Fibroblast of lung (primary cell): ENCODE measurements around the gene CFD. TPM values are rescaled to one million over a fixed set of nuclear protein-coding genes. Genes with fewer than 3 reads are reported as not detected.
"Not testable (repeated sequence)": the region's sequence is repeated elsewhere in the genome, so short reads cannot be mapped to it uniquely, and the experiment has no call there.

ENCODE experiments used
- DNase-seq, 2 donors: peaks; one replicate each; pipeline versions ENCODE4 v3.0.0 to v3.0.0-alpha.2; 2010; ENCODE audit warnings: low read depth in 2 of 2
- H2AFZ ChIP-seq: 2 replicates; pipeline ENCODE4 v1.5.1; 2012; ENCODE audit warnings: low read length, control low read depth, inconsistent platforms
- H3K27ac ChIP-seq: 2 replicates; pipeline ENCODE4 v1.5.1; 2011; ENCODE audit warnings: low read length, control low read depth; ENCODE audit not compliant: insufficient read depth
- H3K27me3 ChIP-seq: 2 replicates; pipeline ENCODE4 v1.5.1; 2011; ENCODE audit warnings: mild to moderate bottlenecking, low read length; ENCODE audit not compliant: control insufficient read depth, insufficient read depth
- H3K36me3 ChIP-seq: 2 replicates; pipeline ENCODE4 v1.5.1; 2011; ENCODE audit warnings: low read length; ENCODE audit not compliant: control insufficient read depth, insufficient read depth
- H3K4me1 ChIP-seq: 2 replicates; pipeline ENCODE4 v1.5.1; 2011; ENCODE audit warnings: low read length; ENCODE audit not compliant: control insufficient read depth, insufficient read depth; ENCODE audit errors: extremely low read depth
- H3K4me2 ChIP-seq: 2 replicates; pipeline ENCODE4 v1.5.1; 2011; ENCODE audit warnings: low read length, control low read depth; ENCODE audit not compliant: insufficient read depth; ENCODE audit errors: extremely low read depth
- H3K4me3 ChIP-seq, 4 experiments: fragments of 200-600 bp in 1 of 4; sonication (generic) in 1 of 4; replicated peaks in 1 of 4; 2 replicates each; pipeline ENCODE4 v1.5.1; 2011 to 2016; ENCODE audit warnings: low read length in 4 of 4, low read depth in 3 of 4, mild to moderate bottlenecking in 3 of 4, control low read depth in 2 of 4, inconsistent platforms in 1 of 4, mixed read lengths in 1 of 4; ENCODE audit not compliant: insufficient read depth in 1 of 4; ENCODE audit errors: control extremely low read depth in 1 of 4
- H3K79me2 ChIP-seq: 2 replicates; pipeline ENCODE4 v1.5.1; 2012; ENCODE audit warnings: mild to moderate bottlenecking, low read length, inconsistent platforms; ENCODE audit not compliant: control insufficient read depth, insufficient read depth
- H3K9ac ChIP-seq: 2 replicates; pipeline ENCODE4 v1.5.1; 2011; ENCODE audit warnings: mild to moderate bottlenecking, low read length, control low read depth; ENCODE audit not compliant: insufficient read depth
- H3K9me3 ChIP-seq: 2 replicates; pipeline ENCODE4 v1.5.1; 2012; ENCODE audit warnings: low read depth, low read length; ENCODE audit not compliant: control insufficient read depth, insufficient read depth
- H4K20me1 ChIP-seq: 2 replicates; pipeline ENCODE4 v1.5.1; 2011; ENCODE audit warnings: low read length; ENCODE audit not compliant: control insufficient read depth, insufficient read depth; ENCODE audit errors: extremely low read depth
- EZH2 ChIP-seq: IDR thresholded peaks from 2 replicates; pipeline ENCODE4 v1.5.1; 2012; ENCODE audit warnings: low read length, control low read depth, mild to moderate bottlenecking; ENCODE audit errors: missing control alignments
- polyA plus RNA-seq, 2 donors: library from polyadenylated mRNA; depleted of rRNA in 1 of 2; stranded (reverse) in 1 of 2; unstranded in 1 of 2; fragments of >200 nt; gene quantifications; 2 replicates each; pipeline ENCODE4 v1.2.1, GENCODE V29; 2011 to 2012; ENCODE audit warnings: missing spikeins in 1 of 2
- total RNA-seq: library from RNA; depleted of rRNA; stranded (reverse); fragments of >200 nt; gene quantifications from 2 replicates; pipeline ENCODE4 v1.2.1, GENCODE V29; 2014
- TF ChIP-seq, protein P1 (sequence below), 2 donors: IDR thresholded peaks in 1 of 2; conservative IDR thresholded peaks in 1 of 2; 1 replicate in 1 of 2; 2 replicates in 1 of 2; pipeline ENCODE4 v1.5.1; 2011 to 2012; ENCODE audit warnings: low read length in 2 of 2, control low read depth in 1 of 2, inconsistent platforms in 1 of 2, low read depth in 1 of 2, mild to moderate bottlenecking in 1 of 2

CFD gene
- total and polyA plus RNA-seq, 2 donors (not counting 1 experiment from before 2014, with no cell fraction given) = 1.00 to 18.8 TPM

DNA sequence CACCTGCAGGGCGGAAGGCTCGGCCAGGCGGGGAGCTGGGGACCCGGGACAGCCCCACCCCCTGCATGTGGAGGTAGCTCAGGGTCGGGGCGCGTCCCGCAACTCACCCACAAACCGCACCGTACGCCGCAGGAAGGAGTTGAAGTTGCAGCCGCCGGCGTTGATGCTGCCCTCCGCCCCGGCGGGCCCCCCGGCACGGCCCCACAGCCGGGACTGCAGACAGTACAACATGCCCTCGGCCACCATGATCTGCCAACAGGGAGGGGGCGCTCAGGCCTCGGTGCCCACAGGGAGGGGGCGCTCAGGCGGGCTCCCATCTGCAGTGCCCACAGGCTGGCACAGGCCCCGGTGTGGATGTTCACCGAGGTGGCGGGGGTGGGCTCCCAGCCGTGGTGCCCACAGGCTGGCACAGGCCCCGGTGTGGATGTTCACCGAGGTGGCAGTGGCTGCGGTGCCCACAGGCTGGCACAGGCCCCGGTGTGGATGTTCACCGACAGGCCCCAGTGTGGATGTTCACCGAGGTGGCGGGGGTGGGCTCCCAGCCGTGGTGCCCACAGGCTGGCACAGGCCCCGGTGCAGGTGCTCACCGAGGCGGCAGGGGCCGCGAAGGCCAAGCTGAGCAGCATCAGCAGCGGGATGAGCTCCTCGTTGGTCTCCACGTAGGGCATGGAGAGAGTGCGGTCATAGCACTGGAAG is 44.2 kb upstream of the CFD start:
- H4K20me1 ChIP-seq = no peaks in the 10 kb centered on the region

DNA sequence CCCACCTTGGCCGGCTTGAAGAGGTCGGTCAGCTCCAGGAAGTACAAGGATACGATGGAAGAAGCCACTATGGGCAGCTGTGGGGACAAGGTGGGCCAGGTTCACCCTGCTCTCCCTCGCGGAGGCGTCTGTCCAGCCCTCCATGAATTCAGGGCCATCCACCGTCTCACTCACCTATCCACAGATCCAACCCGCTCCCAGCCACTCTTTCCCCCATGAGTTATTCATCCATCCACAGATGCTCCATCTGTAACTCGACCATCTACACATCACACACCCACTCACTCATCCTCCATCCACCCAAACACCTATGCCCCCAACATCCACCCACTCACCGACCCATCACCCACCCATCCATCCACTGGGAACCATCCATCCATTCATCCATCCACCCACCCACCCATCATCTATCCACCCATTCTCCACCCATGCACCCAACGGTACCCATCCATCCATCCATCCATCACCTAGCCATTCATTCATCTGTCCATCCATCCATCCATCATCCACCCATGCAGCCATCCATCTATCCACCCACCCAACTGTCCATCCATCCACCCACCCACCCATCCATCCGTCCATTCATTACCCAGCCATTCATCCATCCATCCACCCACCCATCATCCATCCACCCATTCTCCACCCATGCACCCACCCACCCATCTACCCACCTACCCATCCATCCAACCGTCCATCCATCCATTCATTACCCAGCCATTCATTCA is 43.5 kb upstream of the CFD start:
- no peak overlapping the region for H3K4me3 ChIP-seq
- no peaks in the 10 kb centered on the region for H3K79me2 ChIP-seq
- no peak overlapping the region for H3K4me2 ChIP-seq
- TF ChIP-seq EZH2 = no peak
- TF ChIP-seq, protein P1, sequence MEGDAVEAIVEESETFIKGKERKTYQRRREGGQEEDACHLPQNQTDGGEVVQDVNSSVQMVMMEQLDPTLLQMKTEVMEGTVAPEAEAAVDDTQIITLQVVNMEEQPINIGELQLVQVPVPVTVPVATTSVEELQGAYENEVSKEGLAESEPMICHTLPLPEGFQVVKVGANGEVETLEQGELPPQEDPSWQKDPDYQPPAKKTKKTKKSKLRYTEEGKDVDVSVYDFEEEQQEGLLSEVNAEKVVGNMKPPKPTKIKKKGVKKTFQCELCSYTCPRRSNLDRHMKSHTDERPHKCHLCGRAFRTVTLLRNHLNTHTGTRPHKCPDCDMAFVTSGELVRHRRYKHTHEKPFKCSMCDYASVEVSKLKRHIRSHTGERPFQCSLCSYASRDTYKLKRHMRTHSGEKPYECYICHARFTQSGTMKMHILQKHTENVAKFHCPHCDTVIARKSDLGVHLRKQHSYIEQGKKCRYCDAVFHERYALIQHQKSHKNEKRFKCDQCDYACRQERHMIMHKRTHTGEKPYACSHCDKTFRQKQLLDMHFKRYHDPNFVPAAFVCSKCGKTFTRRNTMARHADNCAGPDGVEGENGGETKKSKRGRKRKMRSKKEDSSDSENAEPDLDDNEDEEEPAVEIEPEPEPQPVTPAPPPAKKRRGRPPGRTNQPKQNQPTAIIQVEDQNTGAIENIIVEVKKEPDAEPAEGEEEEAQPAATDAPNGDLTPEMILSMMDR (conservative IDR thresholded peaks at IDR 0.05 in 1 of 2, IDR thresholded peaks at IDR 0.05 in 1 of 2; ENCODE audit: low read depth in 1 of 2, low read length in 2 of 2) = no peak
- H3K36me3 ChIP-seq = peaks cover 24% of the 10 kb centered on the region
- H3K27me3 ChIP-seq = no peaks in the 10 kb centered on the region
- no peak overlapping the region for H3K27ac ChIP-seq
- no peak for DNase-seq
- no peak overlapping the region for H3K9ac ChIP-seq
- no peaks in the 10 kb centered on the region for H3K4me1 ChIP-seq
- no peaks in the 10 kb centered on the region for H3K9me3 ChIP-seq
- no peaks in the 10 kb centered on the region for H4K20me1 ChIP-seq
- no peak overlapping the region for H2AFZ ChIP-seq

More for the DNA sequence above, 44.2 kb upstream of the CFD start:
- Histone ChIP-seq H3K27ac (no peak overlapping the region), H3K4me2 (no peak overlapping the region), H3K79me2 (peaks cover 2% of the 10 kb centered on the region), H3K27me3 (no peaks in the 10 kb centered on the region), H3K9me3 (no peaks in the 10 kb centered on the region), H3K4me1 (no peaks in the 10 kb centered on the region), H2AFZ (no peak overlapping the region), H3K36me3 (peaks cover 29% of the 10 kb centered on the region), H3K4me3 (no peak overlapping the region), H3K9ac (no peak overlapping the region)
- DNase-seq = no peak
- TF ChIP-seq, protein P1 (conservative IDR thresholded peaks at IDR 0.05 in 1 of 2, IDR thresholded peaks at IDR 0.05 in 1 of 2; ENCODE audit: low read depth in 1 of 2, low read length in 2 of 2) = no peak
- TF ChIP-seq EZH2 = no peak

DNA sequence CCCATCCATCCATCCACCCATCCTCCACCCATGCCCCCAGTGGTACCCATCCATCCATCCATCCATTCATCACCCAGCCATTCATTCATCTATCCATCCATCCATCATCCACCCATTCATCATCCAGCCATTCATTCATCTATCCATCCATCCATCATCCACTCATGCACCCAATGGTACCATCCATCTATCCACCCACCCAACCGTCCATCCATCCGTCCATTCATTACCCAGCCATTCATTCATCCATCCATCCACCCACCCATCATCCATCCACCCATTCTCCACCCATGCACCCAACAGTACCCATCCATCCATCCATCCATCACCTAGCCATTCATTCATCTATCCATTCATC is 43.0 kb upstream of the CFD start:
- H3K79me2 ChIP-seq = no peaks in the 10 kb centered on the region
- no peaks in the 10 kb centered on the region for H3K4me1 ChIP-seq
- H3K27ac ChIP-seq = no peak overlapping the region
- H3K9me3 ChIP-seq = no peaks in the 10 kb centered on the region
- no peaks in the 10 kb centered on the region for H3K27me3 ChIP-seq
- H4K20me1 ChIP-seq = no peaks in the 10 kb centered on the region
- no peak for DNase-seq
- H2AFZ ChIP-seq = no peak overlapping the region
- no peak overlapping the region for H3K4me2 ChIP-seq
- H3K36me3 ChIP-seq = peaks cover 21% of the 10 kb centered on the region
- H3K9ac ChIP-seq = no peak overlapping the region
- TF ChIP-seq EZH2 = no peak
- TF ChIP-seq, protein P1 (conservative IDR thresholded peaks at IDR 0.05 in 1 of 2, IDR thresholded peaks at IDR 0.05 in 1 of 2; ENCODE audit: low read depth in 1 of 2, low read length in 2 of 2) = no peak
- H3K4me3 ChIP-seq = no peak overlapping the region

DNA sequence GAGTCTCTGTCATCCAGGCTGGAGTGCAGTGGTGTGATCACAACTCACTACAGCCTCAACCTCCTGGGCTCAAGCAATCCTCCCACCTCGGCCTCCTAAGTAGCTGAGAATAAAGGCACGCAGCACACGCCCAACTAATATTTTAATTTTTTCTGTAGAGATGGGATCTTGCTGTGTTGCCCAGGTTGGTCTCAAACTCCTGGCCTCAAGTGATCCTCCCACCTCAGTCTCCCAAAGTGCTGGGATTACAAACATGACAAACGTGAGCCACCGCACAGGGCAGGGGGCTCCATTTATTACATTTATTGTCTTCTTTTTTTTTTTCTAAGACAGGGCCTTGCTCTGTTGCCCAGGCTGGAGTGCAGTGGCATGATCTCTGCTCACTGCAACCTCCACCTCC is 39.3 kb upstream of the CFD start:
- H3K27ac ChIP-seq, H3K36me3 ChIP-seq, H3K9me3 ChIP-seq, H3K4me2 ChIP-seq, H2AFZ ChIP-seq, H4K20me1 ChIP-seq, H3K9ac ChIP-seq, H3K27me3 ChIP-seq, H3K4me3 ChIP-seq, DNase-seq, H3K4me1 ChIP-seq, H3K79me2 ChIP-seq: not testable (repeated sequence)
